Testis (tissue), 3 donors: ENCODE measurements around the gene PUSL1. TPM values are rescaled to one million over a fixed set of nuclear protein-coding genes. Genes with fewer than 3 reads are reported as not detected.

Source experiments
- DNase-seq: peaks from one replicate; pipeline ENCODE4 v3.0.0-alpha.2; 2019
- H3K27ac ChIP-seq, 2 donors: fragments of 200-600 bp; sonication (generic); one replicate each; pipeline ENCODE4 v1.5.1; 2019
- H3K27me3 ChIP-seq: fragments of 200-600 bp; sonication (generic); one replicate; pipeline ENCODE4 v1.5.1; 2019
- H3K36me3 ChIP-seq: fragments of 200-600 bp; sonication (generic); one replicate; pipeline ENCODE4 v1.5.1; 2017; ENCODE audit warnings: low read depth; ENCODE audit errors: missing control alignments
- H3K4me1 ChIP-seq: fragments of 200-600 bp; sonication (generic); one replicate; pipeline ENCODE4 v1.5.1; 2019
- H3K4me3 ChIP-seq, 2 donors: fragments of 200-600 bp; sonication (generic); one replicate each; pipeline ENCODE4 v1.5.1; 2017 to 2019
- H3K9me3 ChIP-seq: fragments of 200-600 bp; sonication (generic); one replicate; pipeline ENCODE4 v1.5.1; 2017
- POLR2A ChIP-seq: fragments of 450-650 bp; IDR thresholded peaks from one replicate; pipeline ENCODE4 v1.6.1; 2017; ENCODE audit warnings: antibody characterized with exemption, mild to moderate bottlenecking, moderate library complexity
- WGBS, 2 donors: methylation state at CpG; one replicate each; pipeline ENCODE4 v1.1.5; 2018; 5-methylcytosine and 5-hydroxymethylcytosine counted together
- intact Hi-C: fragments of 100-400 bp; cut with DNase I; formaldehyde crosslinking; loops from one replicate; pipeline ENCODE4 v1.15.1; 2023; ENCODE audit warnings: low total_unique reads
- polyA plus RNA-seq: library from polyadenylated mRNA; stranded (reverse); fragments of 350-450 nt; fragmentation: Illumina TruSeq; extraction: RNeasy Lipid Tissue Mini Kit (QIAGEN cat#74804); gene quantifications from one replicate; pipeline ENCODE4 v1.2.3, GENCODE V29; 2014; ENCODE audit warnings: low read depth, low replicate concordance; ENCODE audit not compliant: insufficient read depth
- total RNA-seq, 2 donors: library from RNA; depleted of rRNA; stranded (reverse); fragments of >200 nt; gene quantifications; one replicate each; pipeline ENCODE4 v1.2.3, GENCODE V29; 2016
- TF ChIP-seq, protein P1 (sequence below), 3 experiments: fragments of 450-650 bp in 2 of 3; fragments of 200-600 bp in 1 of 3; sonication (generic) in 1 of 3; IDR thresholded peaks; one replicate each; pipeline ENCODE4 v1.5.1; 2016 to 2019; ENCODE audit warnings: antibody characterized with exemption in 3 of 3, mild to moderate bottlenecking in 2 of 3, moderate library complexity in 1 of 3

PUSL1 gene
- total and polyA plus RNA-seq, 3 donors from 2014 or later: 12.4 to 39.0 (median 35.4) TPM

- H3K27me3 ChIP-seq: no peaks in the 10 kb centered on the region
- no peaks in the 10 kb centered on the region for H3K36me3 ChIP-seq
- intact Hi-C loops: no loop called here
- TF ChIP-seq, protein P1, sequence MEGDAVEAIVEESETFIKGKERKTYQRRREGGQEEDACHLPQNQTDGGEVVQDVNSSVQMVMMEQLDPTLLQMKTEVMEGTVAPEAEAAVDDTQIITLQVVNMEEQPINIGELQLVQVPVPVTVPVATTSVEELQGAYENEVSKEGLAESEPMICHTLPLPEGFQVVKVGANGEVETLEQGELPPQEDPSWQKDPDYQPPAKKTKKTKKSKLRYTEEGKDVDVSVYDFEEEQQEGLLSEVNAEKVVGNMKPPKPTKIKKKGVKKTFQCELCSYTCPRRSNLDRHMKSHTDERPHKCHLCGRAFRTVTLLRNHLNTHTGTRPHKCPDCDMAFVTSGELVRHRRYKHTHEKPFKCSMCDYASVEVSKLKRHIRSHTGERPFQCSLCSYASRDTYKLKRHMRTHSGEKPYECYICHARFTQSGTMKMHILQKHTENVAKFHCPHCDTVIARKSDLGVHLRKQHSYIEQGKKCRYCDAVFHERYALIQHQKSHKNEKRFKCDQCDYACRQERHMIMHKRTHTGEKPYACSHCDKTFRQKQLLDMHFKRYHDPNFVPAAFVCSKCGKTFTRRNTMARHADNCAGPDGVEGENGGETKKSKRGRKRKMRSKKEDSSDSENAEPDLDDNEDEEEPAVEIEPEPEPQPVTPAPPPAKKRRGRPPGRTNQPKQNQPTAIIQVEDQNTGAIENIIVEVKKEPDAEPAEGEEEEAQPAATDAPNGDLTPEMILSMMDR (IDR thresholded peaks at IDR 0.05): no peak
- TF ChIP-seq POLR2A: no peak
- no peak for DNase-seq
- H3K27ac ChIP-seq: no peak overlapping the region
- no peaks in the 10 kb centered on the region for H3K9me3 ChIP-seq
- H3K4me1 ChIP-seq: no peaks in the 10 kb centered on the region
- 76 to 81% methylated on average over 16 of the region's 16 CpGs for WGBS, 2 donors
- H3K4me3 ChIP-seq: no peak overlapping the region
Measured at GRCh38 chr1:1260843-1261560, 47.4 kb upstream of the PUSL1 start.

DNA sequence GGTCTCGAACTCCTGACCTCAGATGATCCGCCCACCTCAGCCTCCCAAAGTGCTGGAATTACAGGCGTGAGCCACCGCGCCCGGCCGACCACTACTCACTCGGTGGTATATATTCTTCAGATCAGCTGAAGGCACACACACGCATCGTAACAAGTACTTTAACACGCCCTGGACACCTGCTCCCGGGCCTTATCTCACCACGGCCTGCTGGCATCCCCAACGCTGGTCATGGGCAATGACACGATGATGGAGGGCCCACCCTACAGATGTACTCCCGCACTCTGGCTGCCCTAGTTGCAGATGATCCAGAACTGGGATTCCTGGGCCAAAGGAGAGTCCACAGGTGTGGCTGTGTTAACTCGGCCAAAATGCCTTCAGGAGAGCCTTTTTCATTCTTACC is 46.3 kb upstream of the PUSL1 start:
- 94 to 97% methylated on average over 17 of the region's 17 CpGs for WGBS, 2 donors
- H3K36me3 ChIP-seq: no peaks in the 10 kb centered on the region

DNA sequence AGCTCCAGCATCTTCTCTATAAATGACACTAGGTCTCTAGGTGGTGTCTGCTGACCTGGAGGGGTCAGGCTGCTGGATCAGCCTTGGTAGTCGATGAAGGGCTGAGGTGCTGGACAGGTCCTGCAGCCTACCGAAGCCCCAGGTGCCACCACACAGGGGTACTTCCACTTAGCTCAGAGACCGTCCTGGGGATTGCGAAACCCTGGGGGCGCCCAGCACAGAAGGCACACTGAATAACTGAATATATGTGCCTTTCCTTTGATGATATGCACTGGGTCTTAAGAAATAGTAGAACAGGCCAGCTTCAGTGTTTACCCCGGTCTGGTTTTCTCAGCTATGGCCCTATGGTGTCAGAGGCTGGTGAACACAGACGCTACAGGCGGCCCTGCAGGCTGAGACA is 45.6 kb upstream of the PUSL1 start:
- H3K27me3 ChIP-seq: no peaks in the 10 kb centered on the region

More for the DNA sequence above, 46.3 kb upstream of the PUSL1 start:
- Histone ChIP-seq H3K4me3 (no peak overlapping the region), H3K27ac (no peak overlapping the region), H3K9me3 (no peaks in the 10 kb centered on the region), H3K4me1 (no peaks in the 10 kb centered on the region), H3K27me3 (no peaks in the 10 kb centered on the region)
- DNase-seq: no peak
- TF ChIP-seq, protein P1 (IDR thresholded peaks at IDR 0.05): no peak
- TF ChIP-seq POLR2A: no peak
- intact Hi-C loops: no loop called here

DNA sequence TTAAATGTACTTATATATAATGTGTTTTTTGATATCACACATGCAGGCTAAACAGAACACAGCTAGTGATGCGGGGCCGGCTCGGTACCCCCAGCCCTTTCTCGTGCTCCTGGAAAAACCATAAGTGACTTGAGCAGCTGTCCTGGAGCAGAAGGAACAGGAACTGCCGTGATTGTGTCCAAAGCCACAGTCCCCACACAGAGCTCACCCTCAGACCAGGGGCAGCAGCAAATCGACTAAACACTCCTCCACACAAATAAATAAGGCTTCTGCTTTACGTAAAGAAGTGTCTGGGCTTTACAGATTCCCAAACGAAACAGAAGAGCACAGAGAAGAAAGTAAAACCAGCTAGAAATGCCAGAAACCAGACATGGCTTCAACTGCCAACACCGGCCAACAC is 44.4 kb upstream of the PUSL1 start:
- 90 to 91% methylated on average over 9 of the region's 9 CpGs for WGBS, 2 donors
- no peak overlapping the region for H3K27ac ChIP-seq
- intact Hi-C loops: no loop called here
- peaks cover 4% of the 10 kb centered on the region for H3K4me1 ChIP-seq
- no peak for DNase-seq
- H3K4me3 ChIP-seq: no peak overlapping the region
- TF ChIP-seq POLR2A: no peak
- TF ChIP-seq, protein P1 (IDR thresholded peaks at IDR 0.05): no peak
- no peaks in the 10 kb centered on the region for H3K36me3 ChIP-seq
- no peaks in the 10 kb centered on the region for H3K9me3 ChIP-seq
- H3K27me3 ChIP-seq: no peaks in the 10 kb centered on the region

More for the DNA sequence above, 45.6 kb upstream of the PUSL1 start:
- Histone ChIP-seq H3K27ac (no peak overlapping the region), H3K9me3 (no peaks in the 10 kb centered on the region), H3K36me3 (no peaks in the 10 kb centered on the region), H3K4me3 (no peak overlapping the region), H3K4me1 (no peaks in the 10 kb centered on the region)
- whole genome bisulfite sequencing, 2 donors: 91 to 99% methylated on average over 5 to 8 of the region's 8 CpGs
- no peak for DNase-seq
- TF ChIP-seq, protein P1 (IDR thresholded peaks at IDR 0.05): no peak
- no peak for TF ChIP-seq POLR2A
- intact Hi-C loops: no loop called here

GRCh38 chr1:1264868-1265272 is 43.5 kb upstream of the PUSL1 start:
- H3K27ac ChIP-seq: no peak overlapping the region
- no peak overlapping the region for H3K4me3 ChIP-seq
- WGBS, 2 donors: 60 to 78% methylated on average over 8 to 10 of the region's 10 CpGs
- H3K36me3 ChIP-seq: no peaks in the 10 kb centered on the region
- peaks cover 4% of the 10 kb centered on the region for H3K4me1 ChIP-seq
- no peak for TF ChIP-seq POLR2A
- TF ChIP-seq, protein P1 (IDR thresholded peaks at IDR 0.05): no peak
- H3K27me3 ChIP-seq: no peaks in the 10 kb centered on the region
- no peaks in the 10 kb centered on the region for H3K9me3 ChIP-seq
- DNase-seq: no peak
- intact Hi-C loops: no loop called here
